Measurements from ENCODE around the gene ZFP64. TPM values are rescaled to one million over a fixed set of nuclear protein-coding genes. Genes with fewer than 3 reads are reported as not detected.

The ZFP64 gene
- total RNA-seq, 1 experiment from 2014 or later, result 49.8 TPM

DNA sequence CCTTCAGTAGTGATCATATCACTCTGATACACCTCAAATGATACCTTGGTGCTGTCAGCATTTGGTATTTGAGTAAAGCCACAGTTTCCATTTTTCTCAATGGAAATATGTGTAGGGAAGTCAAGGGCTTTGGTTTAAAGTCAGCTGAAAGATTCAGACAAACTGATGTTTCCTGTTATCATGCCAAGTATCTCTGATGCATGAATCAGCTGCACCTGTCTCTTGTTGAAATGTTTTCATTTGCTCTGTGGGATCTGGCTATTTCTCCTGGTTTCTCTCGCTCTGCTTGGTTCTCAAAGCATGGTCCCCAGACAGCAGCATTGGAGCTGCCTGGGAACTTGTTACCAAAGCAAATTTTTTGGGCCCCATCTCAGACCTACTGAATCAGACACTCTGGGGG, 23.5 kb downstream of the ZFP64 start:
- peaks cover 17% of the 10 kb centered on the region for H3K36me3 ChIP-seq (ENCODE audit: low read depth)
- no peak overlapping the region for H3K4me2 ChIP-seq
- no TSS peak for BruUV-seq (replicated peaks)
- DNase-seq, result no peak
- no peaks in the 10 kb centered on the region for H3K27me3 ChIP-seq (ENCODE audit: insufficient read depth, low read depth)
- no peak overlapping the region for H3K4me3 ChIP-seq
- ChIA-PET CTCF (no interaction called here), POLR2A (ENCODE audit: unreplicated experiment) (no interaction called here)
- no peak overlapping the region for H2AFZ ChIP-seq
- H3F3A ChIP-seq (ENCODE audit: insufficient read depth, low read depth), result no peaks in the 10 kb centered on the region
- H3K27ac ChIP-seq, result no peak overlapping the region
- H4K20me1 ChIP-seq (ENCODE audit: insufficient read depth), result no peaks in the 10 kb centered on the region
- intact Hi-C loops (cut with micrococcal nuclease; ENCODE audit: unreplicated experiment), result no loop called here
- H3K4me1 ChIP-seq (replicated peaks; ENCODE audit: insufficient read depth), result no peaks in the 10 kb centered on the region
- no peaks in the 10 kb centered on the region for H3K79me2 ChIP-seq (ENCODE audit: low read depth)
- H3K9me3 ChIP-seq (ENCODE audit: insufficient read depth, low read depth), result no peaks in the 10 kb centered on the region
- TF ChIP-seq, protein P1, sequence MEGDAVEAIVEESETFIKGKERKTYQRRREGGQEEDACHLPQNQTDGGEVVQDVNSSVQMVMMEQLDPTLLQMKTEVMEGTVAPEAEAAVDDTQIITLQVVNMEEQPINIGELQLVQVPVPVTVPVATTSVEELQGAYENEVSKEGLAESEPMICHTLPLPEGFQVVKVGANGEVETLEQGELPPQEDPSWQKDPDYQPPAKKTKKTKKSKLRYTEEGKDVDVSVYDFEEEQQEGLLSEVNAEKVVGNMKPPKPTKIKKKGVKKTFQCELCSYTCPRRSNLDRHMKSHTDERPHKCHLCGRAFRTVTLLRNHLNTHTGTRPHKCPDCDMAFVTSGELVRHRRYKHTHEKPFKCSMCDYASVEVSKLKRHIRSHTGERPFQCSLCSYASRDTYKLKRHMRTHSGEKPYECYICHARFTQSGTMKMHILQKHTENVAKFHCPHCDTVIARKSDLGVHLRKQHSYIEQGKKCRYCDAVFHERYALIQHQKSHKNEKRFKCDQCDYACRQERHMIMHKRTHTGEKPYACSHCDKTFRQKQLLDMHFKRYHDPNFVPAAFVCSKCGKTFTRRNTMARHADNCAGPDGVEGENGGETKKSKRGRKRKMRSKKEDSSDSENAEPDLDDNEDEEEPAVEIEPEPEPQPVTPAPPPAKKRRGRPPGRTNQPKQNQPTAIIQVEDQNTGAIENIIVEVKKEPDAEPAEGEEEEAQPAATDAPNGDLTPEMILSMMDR (conservative IDR thresholded peaks at IDR 0.05), result no peak
- no peak for TF ChIP-seq EZH2 (IDR thresholded peaks at IDR 0.05; ENCODE audit: low read depth)
- no peaks in the 10 kb centered on the region for H3K9me2 ChIP-seq (ENCODE audit: insufficient read depth)

DNA sequence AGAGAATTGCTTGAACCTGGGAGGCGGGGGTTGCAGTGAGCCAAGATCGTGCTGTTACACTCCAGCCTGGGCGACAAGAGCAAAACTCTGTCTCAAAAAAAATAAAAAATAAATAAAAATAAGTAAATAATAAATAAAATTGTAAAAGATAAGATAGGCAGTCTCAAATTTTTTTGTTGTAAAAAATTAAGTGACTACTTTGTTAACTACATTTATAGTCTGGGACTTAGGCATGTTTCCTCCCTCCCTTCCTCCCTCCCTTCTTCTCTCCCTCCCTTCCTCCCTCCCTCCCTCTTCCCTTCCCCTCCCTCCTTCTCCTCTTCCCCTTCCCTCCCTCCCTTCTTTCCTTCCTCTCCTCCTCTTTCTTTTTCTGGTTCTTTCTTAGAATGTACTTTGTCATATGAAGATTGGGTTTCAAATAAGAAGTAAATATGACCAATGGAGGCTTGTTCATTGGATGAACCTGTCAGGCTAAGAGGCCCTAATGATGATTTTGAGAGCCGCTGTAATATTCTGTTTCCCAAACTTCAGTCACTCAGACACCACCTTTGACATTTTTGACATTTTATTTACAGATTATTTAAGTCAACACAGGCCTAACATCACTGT, 24.2 kb downstream of the ZFP64 start:
- TF ChIP-seq EZH2 (IDR thresholded peaks at IDR 0.05; ENCODE audit: low read depth), result no peak
- TF ChIP-seq, protein P1 (conservative IDR thresholded peaks at IDR 0.05), result no peak
- BruUV-seq (replicated peaks), result no TSS peak
- ChIA-PET POLR2A (ENCODE audit: unreplicated experiment) (no interaction called here), CTCF (no interaction called here)
- no peaks in the 10 kb centered on the region for H3K9me3 ChIP-seq (ENCODE audit: insufficient read depth, low read depth)
- H3K4me2 ChIP-seq, result no peak overlapping the region
- H3K27ac ChIP-seq, result no peak overlapping the region
- H3K4me1 ChIP-seq (replicated peaks; ENCODE audit: insufficient read depth), result no peaks in the 10 kb centered on the region
- intact Hi-C loops (cut with micrococcal nuclease; ENCODE audit: unreplicated experiment), result no loop called here
- H3K27me3 ChIP-seq (ENCODE audit: insufficient read depth, low read depth), result no peaks in the 10 kb centered on the region
- H3K36me3 ChIP-seq (ENCODE audit: low read depth), result peaks cover 17% of the 10 kb centered on the region
- H4K20me1 ChIP-seq (ENCODE audit: insufficient read depth), result no peaks in the 10 kb centered on the region
- H3K9me2 ChIP-seq (ENCODE audit: insufficient read depth), result no peaks in the 10 kb centered on the region
- no peaks in the 10 kb centered on the region for H3K79me2 ChIP-seq (ENCODE audit: low read depth)
- H3F3A ChIP-seq (ENCODE audit: insufficient read depth, low read depth), result no peaks in the 10 kb centered on the region
- no peak overlapping the region for H2AFZ ChIP-seq
- H3K4me3 ChIP-seq, result no peak overlapping the region
- no peak for DNase-seq

DNA sequence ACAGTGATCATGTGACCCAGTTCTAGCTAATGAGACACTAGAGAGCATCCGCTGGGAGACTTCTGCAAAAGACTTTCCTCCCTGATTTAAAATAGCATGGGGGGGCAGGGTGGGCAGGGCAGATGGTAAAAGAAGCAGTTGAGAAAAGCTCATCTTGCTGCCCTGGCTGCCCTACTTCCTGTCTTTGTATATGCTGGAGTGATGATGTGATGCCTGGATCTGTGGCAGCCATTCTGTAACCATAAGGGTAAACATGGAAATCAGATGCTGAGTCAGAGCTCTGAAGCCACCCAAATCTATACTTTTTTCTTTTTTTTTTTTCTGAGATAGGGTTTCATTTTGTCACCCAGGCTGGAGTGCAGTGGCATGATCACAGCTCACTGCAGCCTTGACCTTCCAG, 25.4 kb downstream of the ZFP64 start:
- Histone ChIP-seq H3K9me2 (ENCODE audit: insufficient read depth) (no peaks in the 10 kb centered on the region), H3K36me3 (ENCODE audit: low read depth) (peaks cover 20% of the 10 kb centered on the region), H3K9me3 (ENCODE audit: insufficient read depth, low read depth) (no peaks in the 10 kb centered on the region), H4K20me1 (ENCODE audit: insufficient read depth) (no peaks in the 10 kb centered on the region), H3K4me1 (replicated peaks; ENCODE audit: insufficient read depth) (no peaks in the 10 kb centered on the region), H3K4me2 (no peak overlapping the region), H3K27me3 (ENCODE audit: insufficient read depth, low read depth) (no peaks in the 10 kb centered on the region), H3K4me3 (no peak overlapping the region), H3K27ac (no peak overlapping the region), H3F3A (ENCODE audit: insufficient read depth, low read depth) (no peaks in the 10 kb centered on the region), H3K79me2 (ENCODE audit: low read depth) (no peaks in the 10 kb centered on the region), H2AFZ (no peak overlapping the region)
- ChIA-PET CTCF (no interaction called here), POLR2A (ENCODE audit: unreplicated experiment) (no interaction called here)
- no peak for TF ChIP-seq EZH2 (IDR thresholded peaks at IDR 0.05; ENCODE audit: low read depth)
- TF ChIP-seq, protein P1 (conservative IDR thresholded peaks at IDR 0.05), result no peak
- BruUV-seq (replicated peaks), result no TSS peak
- intact Hi-C loops (cut with micrococcal nuclease; ENCODE audit: unreplicated experiment), result no loop called here
- DNase-seq, result no peak

Measured in PC-9 (cell line).